PFSK-1 (cell line): ENCODE results near the gene IRF2BPL.

ENCODE experiments used
- FOXP2 ChIP-seq: optimal IDR thresholded peaks from 2 replicates; pipeline ENCODE3; 2011; ENCODE audit warnings: borderline replicate concordance, control low read depth, inconsistent platforms; ENCODE audit not compliant: insufficient read depth; ENCODE audit errors: extremely low read length, extremely low read depth
- POLR2AphosphoS5 ChIP-seq: IDR thresholded peaks from 2 replicates; pipeline ENCODE4 v1.6.1; 2012; ENCODE audit warnings: low read depth, mild to moderate bottlenecking, control low read depth, low read length, moderate library complexity
- SIN3A ChIP-seq: IDR thresholded peaks from 2 replicates; pipeline ENCODE4 v1.6.1; 2012; ENCODE audit warnings: mild to moderate bottlenecking, low read length, moderate library complexity, borderline replicate concordance; ENCODE audit not compliant: insufficient read depth
- TAF1 ChIP-seq: IDR thresholded peaks from 2 replicates; pipeline ENCODE4 v1.6.1; 2012; ENCODE audit warnings: low read length, control low read depth, borderline replicate concordance; ENCODE audit not compliant: insufficient read depth
- TF ChIP-seq, protein P1 (sequence below), 2 experiments: IDR thresholded peaks; 2 replicates each; pipeline versions ENCODE4 v1.6.1 to v1.8.0; 2011 to 2012; ENCODE audit warnings: low read depth in 2 of 2, low read length in 2 of 2, control low read depth in 1 of 2, inconsistent platforms in 1 of 2, mild to moderate bottlenecking in 1 of 2, moderate library complexity in 1 of 2; ENCODE audit not compliant: insufficient read depth in 1 of 2

IRF2BPL gene

DNA sequence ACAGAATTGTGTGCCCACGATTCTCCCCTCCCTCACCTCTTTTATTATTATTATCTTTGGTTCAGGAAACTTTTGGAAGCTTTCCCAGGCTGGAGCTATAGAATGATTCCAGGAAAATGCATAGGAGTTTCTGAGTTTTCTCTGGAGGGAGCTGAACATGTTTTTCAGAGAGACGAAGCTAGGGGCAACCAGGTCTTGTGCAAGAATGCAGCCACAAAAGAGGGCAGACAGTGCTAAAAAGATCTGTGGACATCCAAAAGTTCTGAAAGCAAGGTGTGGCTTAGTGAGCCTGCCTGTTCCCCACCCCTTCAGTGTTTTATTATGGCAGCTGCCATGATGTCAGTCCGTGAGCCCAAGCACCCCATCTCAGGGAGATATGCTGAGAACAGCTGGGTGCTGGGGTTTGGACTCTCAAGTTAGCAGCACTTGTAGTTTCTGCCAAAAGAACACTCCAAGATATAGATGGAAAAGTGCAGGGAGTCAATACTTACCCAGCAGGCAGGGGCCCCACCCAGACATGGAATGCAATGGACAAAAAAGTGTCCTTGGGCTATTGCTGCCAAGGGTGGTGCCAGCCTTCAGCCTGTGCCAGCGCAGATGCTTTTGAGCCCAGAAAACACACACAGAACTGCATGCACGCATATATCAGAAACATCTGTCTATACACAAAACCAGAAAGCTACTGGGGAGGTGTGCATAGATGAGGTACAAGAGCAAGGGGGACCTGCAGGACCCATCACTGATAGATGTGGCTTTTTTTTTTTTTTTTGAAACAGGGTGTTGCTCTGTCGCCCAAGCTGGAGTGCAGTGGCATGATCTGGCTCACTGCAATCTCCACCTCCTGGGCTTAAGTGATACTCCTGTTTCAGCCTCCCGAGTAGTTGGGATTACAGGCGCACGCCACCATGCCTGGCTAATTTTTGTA is 17.0 kb upstream of the IRF2BPL start:
- TF ChIP-seq, protein P1, sequence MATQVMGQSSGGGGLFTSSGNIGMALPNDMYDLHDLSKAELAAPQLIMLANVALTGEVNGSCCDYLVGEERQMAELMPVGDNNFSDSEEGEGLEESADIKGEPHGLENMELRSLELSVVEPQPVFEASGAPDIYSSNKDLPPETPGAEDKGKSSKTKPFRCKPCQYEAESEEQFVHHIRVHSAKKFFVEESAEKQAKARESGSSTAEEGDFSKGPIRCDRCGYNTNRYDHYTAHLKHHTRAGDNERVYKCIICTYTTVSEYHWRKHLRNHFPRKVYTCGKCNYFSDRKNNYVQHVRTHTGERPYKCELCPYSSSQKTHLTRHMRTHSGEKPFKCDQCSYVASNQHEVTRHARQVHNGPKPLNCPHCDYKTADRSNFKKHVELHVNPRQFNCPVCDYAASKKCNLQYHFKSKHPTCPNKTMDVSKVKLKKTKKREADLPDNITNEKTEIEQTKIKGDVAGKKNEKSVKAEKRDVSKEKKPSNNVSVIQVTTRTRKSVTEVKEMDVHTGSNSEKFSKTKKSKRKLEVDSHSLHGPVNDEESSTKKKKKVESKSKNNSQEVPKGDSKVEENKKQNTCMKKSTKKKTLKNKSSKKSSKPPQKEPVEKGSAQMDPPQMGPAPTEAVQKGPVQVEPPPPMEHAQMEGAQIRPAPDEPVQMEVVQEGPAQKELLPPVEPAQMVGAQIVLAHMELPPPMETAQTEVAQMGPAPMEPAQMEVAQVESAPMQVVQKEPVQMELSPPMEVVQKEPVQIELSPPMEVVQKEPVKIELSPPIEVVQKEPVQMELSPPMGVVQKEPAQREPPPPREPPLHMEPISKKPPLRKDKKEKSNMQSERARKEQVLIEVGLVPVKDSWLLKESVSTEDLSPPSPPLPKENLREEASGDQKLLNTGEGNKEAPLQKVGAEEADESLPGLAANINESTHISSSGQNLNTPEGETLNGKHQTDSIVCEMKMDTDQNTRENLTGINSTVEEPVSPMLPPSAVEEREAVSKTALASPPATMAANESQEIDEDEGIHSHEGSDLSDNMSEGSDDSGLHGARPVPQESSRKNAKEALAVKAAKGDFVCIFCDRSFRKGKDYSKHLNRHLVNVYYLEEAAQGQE (IDR thresholded peaks at IDR 0.05; ENCODE audit: insufficient read depth in 1 of 2, low read depth in 2 of 2, low read length in 2 of 2) = no peak
- no peak for TF ChIP-seq POLR2AphosphoS5
- TF ChIP-seq FOXP2 = no peak
- TF ChIP-seq TAF1 = no peak
- TF ChIP-seq SIN3A = no peak

DNA sequence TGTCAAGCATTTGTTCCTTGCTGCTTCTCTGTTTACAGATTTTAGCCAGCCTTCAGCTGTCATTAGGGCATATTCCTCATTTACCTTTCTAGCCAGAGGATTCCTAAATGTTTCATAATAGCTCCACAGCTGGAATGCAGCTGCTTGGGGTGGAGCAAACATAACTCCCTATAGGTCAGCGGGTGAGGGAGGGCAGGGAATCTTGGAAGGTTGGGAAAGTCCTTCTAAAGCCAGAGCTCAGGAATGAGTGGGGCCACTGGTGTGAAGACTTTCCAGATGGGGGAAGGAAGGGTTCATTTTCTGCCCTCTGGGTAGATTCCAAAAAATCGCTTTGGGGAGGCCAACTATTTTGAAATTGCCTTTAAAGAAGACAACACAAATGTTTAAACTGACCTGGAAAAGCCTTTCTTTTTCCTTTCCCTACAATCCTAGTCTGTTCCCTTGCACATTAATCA is 16.3 kb upstream of the IRF2BPL start:
- TF ChIP-seq SIN3A (no peak), POLR2AphosphoS5 (no peak)

DNA sequence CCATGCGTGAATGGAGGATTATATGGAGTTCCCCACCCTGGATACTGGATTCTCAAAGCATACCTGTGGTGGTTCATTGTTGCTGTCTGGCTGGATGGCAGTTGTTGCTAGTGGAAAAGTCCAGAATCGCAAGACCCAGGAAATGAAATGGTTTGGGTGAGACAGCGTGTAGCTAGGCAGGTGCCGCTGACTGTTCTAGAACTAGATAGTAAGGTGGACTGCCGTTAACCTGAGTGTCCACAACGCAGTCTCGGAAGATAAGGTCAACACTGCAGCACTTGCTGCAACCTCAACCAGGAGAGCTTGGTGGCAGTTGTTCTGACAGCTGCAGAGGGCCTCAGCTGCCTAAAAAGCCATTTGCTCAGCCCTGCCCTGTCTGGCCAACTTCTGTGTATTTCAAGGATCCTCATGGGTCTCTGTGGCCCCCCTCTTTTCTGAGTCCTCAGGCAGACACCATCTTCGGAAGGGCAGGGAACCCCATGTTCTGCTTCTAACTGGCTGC is 15.5 kb upstream of the IRF2BPL start:
- TF ChIP-seq POLR2AphosphoS5 = no peak
- TF ChIP-seq FOXP2 = no peak
- no peak for TF ChIP-seq SIN3A
- TF ChIP-seq TAF1 = no peak
- TF ChIP-seq, protein P1 (IDR thresholded peaks at IDR 0.05; ENCODE audit: insufficient read depth in 1 of 2, low read depth in 2 of 2, low read length in 2 of 2) = no peak

DNA sequence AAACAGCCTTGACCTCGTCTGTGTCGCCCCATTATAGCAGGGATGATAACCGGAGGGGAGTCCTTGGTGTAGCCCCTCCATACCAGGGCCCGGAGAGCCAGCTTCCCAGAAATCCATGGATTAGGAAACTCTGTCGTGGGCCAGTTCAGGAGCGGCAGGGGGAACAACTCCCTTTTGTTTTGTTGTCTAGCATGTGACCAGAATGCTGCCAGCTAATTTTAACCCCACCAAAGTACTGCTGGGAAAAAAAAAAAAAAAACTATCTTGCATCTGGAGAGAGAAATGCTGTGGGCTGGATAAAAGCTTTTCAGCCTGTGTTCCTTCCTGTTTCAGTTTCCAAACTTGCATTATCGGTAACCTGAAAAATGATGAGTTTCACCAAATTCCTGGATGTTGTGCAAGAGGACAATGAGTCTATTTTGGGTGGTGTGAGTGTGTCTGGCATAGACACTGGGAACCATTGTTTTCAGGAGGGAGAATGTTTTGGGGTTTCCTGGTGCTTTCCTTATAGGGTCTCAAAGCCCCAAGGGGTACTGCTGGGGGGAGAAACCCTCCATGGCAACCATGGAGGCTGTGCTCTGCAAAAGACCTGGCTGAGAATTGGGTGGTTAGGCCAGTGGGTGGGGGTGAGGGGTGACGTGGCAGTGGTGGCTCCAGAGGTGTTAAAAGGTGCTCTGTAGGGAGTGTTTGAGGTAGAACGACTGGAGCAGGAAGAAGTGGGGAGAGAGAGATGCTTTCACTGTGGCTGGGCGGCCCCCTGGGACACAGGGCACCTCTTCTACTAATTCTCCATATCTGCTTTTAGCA is 14.9 kb upstream of the IRF2BPL start:
- TF ChIP-seq, protein P1 (IDR thresholded peaks at IDR 0.05; ENCODE audit: insufficient read depth in 1 of 2, low read depth in 2 of 2, low read length in 2 of 2) = no peak
- TF ChIP-seq POLR2AphosphoS5 (no peak), FOXP2 (no peak), SIN3A (no peak), TAF1 (no peak)

DNA sequence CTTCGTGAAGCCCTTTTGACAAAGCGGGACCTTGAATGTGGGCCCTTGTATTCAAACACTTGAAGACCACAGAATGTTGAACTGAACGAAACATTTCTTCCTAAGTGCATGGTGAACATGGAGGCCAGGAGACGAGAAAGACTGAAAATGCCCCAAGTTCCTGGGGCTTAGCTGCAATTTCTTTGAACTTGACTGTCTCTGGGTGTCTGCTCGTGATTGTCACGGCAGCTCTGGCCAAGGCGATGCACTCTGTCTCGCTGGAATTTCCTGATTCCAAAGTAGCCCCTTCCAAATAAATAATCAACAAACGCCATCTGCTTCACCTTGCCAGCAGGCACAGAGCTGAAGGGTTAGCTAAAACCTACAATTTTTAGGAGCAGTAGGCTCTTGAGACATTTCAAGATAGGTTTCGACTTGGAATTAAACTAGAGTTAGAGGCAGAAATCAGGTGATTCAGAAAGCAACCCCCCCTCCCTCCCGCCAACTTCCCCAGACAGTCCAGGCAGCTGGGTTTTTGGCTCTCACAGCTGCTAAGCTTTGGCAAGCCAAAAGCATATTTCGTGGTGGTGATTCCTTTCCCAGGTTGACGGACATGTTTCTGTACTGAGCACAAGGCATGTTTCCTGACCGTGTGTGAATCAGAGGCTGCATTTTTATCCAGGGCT is 13.5 kb upstream of the IRF2BPL start:
- TF ChIP-seq, protein P1 (IDR thresholded peaks at IDR 0.05; ENCODE audit: insufficient read depth in 1 of 2, low read depth in 2 of 2, low read length in 2 of 2) = no peak
- TF ChIP-seq FOXP2 (no peak), TAF1 (no peak), POLR2AphosphoS5 (no peak), SIN3A (no peak)
